NCI-H2107 treated with DMSO at 0.1 percent for 48 hours (cell line): ENCODE measurements around the gene EPHA1.

Source experiments
- DNase-seq: peaks from one replicate; lab custom pipeline; 2025; ENCODE audit not compliant: unreplicated experiment; lab: John Stamatoyannopoulos, UW

EPHA1 gene

GRCh38 chr7:143375298-143376034 is 33.2 kb downstream of the EPHA1 start:
- no peak for DNase-seq

DNA sequence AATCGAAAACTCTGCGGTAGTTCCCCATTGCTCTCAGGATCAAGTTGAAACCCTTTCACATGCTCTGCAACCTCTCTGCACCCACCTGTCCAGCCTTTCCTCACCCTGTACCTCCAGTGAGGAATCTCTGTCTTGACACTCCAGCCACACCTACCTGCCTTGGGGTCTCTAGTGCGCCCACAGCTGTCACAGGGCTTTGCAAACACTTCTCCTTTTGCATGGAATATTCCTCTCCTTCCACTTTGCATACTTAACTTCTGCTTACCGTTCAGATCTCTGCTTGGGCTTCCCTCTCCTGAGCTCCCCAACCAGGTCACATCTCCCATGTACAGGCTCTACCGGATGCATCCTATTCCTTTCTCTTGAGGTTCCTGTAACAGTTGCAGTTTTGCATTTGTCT is 34.1 kb downstream of the EPHA1 start:
- DNase-seq: no peak

DNA sequence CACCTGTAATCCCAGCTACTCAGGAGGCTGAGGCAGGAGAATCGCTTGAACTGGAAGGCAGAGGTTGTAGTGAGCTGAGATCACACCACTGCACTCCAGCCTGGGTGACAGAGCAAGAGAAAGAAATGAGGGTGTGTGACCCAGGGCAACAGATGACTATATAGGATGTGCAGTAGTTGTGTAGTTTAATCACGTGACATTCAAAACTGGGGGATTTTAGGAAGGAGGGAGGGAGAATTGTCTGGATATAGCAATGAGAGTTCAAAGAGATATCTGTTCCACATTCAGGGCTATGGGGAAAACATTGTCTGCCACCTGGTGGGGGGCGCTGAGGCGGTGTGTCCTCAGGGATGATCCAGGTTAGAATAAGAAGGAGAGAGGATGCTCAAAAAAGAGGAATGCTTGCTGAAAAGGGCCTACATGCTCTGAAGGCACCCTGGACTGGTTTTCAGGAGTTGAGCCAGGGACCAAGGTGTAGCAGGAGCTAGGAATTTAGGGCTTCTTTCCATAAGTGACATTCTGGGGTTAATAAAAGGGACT is 35.3 kb downstream of the EPHA1 start:
- DNase-seq: no peak

GRCh38 chr7:143372070-143372469 is 36.6 kb downstream of the EPHA1 start:
- no peak for DNase-seq

GRCh38 chr7:143369678-143370651 is 38.7 kb downstream of the EPHA1 start:
- no peak for DNase-seq

DNA sequence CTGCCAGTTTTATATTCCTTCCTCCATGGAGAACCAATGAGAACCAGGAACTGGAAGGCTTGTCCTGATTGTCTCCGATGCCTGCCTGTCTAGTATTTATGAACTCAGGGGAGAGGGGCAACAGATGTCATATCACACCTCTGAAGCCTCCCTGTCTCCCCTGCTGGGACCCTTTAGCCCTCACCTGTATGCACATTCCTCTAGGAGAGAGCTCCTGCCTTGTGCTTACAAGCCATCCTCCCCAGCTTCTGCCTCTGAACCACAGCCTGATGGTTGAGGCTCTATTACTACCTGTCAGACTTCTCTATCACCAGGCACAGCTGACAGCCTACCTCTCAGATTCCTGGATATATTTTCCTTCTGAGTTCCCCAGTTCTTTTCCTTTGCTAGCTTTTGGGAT is 40.3 kb downstream of the EPHA1 start:
- DNase-seq: no peak

DNA sequence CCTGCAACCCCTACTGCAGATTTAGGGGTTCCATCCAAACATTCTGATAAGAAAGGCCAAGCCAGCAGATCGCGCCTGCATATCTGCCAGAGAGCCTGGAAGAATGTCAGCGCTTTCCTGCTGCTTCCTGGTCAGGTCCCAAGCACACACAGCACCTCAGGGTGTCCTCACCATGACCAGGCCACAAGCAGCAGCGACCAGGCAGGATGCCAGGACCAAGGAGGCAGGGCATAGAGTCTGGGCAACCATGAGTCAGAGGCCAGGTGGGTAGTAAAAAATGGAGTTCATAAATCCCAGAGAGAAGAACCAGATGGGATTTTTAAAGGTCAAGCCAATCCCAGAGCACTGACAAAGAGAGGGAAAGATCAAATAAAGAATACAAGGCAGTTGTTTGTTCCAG is 40.7 kb downstream of the EPHA1 start:
- DNase-seq: no peak

DNA sequence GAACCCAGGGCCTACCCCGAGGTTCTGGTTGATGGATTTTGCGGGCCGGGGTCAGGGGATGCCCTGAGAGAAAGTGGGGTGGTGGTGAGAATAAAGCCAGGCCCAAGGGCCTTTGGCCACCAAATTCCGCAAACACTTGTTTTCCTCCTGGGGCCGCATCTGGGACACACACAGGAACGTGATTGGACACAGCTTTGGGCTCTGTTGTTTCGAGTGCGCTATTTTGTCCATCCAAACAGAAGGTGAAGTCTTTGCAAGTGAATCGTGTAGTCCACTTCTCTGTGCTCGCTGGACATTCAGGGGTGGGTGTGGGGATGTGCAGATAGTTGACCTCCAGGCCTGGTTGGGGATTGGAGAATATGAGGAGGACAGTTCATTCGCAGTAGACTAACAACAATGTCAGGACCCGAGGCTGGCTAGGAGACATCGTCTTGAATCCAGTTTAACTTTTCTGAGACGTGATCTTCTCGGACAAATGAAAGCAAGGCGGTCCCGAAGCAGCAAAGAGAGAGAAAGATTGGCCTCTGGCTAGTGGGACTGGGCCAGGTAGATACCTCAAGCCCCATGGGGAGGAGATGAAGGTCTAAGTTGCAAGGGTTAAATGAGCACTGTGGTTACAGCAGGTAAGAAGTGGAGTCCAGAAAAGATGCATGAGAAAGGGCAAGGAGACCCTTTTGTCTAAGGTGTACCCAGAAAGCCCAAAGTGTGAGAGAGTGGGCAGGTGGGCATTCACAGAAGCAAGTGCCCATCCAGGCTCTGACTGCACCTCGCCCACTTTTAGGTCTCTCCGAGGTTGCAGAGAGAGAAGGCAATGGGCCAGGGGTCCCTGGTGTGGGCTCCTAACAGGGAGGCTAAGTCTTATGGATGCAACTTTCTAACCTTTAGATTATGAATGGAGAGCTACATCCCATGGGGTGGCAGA is 45.4 kb downstream of the EPHA1 start:
- no peak for DNase-seq

DNA sequence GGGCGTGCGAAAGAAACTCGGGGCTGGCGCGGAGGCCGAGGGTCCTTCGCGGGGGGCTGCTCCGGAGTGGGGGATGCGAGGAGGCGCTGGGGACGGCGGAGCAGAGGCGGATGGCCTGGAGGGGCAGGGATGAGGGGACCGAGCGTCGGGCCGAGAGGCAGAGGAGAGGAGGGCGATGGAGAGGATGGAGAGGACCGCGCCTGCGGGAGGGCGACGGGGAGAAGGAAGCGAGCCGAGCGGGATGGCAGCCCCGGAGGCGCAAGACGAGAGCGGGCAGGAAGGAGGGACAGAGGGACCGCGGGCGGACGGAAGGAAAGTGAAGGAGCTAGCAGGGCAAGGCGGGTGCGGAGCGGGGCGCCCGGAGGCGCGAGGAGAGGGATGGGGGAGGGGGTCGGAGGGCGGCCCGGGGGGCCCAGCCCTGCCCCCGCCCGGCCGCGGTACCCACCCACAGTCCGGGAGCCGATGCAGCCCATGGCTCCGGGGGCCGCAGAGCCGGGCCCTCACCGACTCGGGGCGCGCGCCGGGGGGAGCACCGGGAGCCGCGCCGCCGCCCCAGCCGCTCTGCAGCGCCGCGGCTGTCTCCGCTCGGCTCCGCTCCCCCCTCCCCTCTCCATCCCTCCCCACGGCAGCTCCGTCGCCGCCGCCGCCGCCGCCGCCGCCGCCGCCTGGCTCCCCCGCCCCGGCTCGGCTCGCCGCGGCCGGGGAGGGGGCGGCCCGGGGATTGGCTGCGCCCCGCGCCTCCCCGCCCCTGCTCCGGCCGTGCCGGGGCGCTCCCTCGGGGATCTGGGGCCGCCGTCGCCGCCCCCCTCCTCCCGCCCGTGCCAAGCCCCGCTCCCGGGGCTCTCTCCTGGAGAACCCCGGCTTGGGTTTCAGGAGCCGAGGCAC is 46.3 kb downstream of the EPHA1 start, which contains the start of gene FAM131B:
TSS of gene FAM131B (minus strand) at position 583 of the 885 bp plus-strand sequence. CDS start at position 473, 110 bp downstream.
- DNase-seq: no peak

GRCh38 chr7:143361552-143362130 is 47.0 kb downstream of the EPHA1 start:
- DNase-seq: no peak

DNA sequence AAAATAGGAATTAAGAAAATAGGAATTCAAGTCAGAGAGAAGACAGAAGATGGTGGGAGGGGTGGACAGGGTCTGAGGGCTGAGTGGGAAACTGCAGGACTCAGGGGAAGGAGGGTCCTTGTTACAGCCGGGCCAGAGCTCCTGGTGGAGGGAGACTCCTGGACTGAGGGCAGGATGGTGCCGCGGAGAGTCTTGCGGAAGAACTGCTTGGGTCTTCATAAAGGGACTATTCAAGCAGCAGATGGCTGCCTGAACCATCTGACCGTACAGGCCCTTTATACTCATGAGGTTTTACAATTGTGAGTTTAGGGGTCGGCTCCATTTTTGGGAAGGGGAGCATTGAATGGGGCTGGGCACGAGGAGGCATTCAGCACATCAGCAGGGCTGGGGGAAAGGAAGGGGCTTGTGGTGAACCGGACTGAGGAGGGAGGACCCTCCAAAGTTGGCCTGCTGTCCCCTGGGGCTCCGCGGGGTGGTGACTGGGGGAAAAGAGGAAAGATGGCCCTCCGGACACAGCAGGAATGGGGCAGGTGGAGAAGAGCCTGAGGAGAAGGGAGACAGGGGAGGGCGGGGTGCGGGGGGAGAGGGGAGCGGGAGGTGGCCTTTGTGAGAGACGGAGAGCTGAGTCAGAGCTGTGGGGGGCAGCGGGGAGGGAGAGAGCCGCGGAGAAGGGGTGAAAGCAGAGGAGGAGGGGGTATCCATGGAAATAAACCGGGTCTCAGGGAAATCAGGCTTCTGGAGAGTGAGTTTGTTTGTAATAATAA is 47.7 kb downstream of the EPHA1 start:
- DNase-seq: no peak

GRCh38 chr7:143359771-143360353 is 48.8 kb downstream of the EPHA1 start:
- DNase-seq: no peak

DNA sequence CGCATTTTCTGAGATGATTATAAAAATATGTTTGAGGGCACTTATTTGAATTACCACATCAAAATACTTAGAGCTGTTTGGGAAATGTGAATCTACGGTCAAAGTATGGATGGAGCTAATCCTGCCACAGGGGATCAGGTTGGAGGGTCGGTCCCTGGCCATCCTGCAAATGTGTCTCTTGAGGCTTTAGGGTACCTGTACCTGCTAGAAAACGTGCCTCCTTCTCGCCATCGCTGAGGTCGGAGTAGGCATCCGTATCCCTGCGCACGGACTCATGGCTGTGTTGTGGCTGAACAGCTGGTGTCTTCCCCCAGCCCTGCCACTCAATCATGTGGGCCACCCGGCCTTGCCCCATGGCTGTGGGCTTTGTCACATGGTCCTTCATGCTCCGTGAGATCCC is 50.0 kb downstream of the EPHA1 start:
- DNase-seq: no peak

DNA sequence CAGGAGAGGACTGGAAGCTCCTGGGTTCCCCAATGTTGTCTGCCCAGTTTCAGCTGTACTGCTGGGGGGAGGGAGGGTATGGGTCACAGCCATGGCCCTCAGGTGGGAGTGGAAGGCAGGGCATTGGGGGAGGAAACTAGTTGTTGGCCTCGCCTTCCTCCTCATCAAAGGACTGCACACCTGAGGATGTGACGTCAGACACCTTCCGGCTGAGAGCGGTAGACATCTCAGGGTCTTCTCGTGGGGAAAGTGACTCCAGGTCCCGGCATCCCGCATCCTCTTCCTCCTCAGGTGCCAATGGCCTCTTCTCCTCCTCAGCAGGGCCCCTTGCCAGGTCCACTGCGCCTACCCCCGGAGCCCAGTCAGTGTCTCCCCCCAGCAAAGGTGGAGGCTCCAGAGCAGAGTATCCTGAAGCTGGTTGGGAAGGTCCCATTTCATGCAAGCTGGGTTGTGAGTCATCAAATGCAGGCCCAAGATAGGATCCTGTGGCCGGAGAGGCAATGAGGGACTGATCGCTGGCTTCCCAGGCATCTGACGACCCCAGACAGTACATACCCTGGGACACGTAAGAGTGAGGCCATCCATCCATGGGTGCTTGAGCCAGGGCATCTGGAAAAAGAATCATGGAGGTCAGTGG is 52.1 kb downstream of the EPHA1 start:
- no peak for DNase-seq

GRCh38 chr7:143355450-143356385 is 52.9 kb downstream of the EPHA1 start:
- DNase-seq: no peak

DNA sequence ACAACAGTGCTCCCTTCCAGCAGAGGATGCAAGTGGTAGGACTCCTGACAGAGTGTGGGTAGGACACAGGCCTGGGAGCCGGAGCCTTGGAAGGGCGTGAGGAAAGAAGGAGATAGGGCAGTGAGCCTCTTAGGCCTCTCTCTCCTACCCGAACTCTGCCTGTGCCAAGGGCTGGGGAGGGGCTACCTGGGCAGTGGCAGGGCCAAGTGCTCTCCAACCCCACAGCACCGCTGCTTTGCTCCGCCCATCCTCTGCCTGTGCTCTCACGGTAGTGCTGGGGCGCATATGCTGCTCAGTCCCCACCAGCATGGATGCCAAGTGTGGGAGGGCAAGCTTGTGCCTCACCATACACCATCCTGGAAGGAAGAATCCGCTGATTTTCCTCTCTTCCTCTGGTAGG is 53.7 kb downstream of the EPHA1 start:
- DNase-seq: no peak

GRCh38 chr7:143354376-143354775 is 54.3 kb downstream of the EPHA1 start:
- no peak for DNase-seq
